ENCODE results near the gene SUOX. TPM values are rescaled to one million over a fixed set of nuclear protein-coding genes. Genes with fewer than 3 reads are reported as not detected.

The SUOX gene
- polyA plus RNA-seq, 1 of the 3 experiments (the other 2 are of a cell fraction), result 23.2 TPM

DNA sequence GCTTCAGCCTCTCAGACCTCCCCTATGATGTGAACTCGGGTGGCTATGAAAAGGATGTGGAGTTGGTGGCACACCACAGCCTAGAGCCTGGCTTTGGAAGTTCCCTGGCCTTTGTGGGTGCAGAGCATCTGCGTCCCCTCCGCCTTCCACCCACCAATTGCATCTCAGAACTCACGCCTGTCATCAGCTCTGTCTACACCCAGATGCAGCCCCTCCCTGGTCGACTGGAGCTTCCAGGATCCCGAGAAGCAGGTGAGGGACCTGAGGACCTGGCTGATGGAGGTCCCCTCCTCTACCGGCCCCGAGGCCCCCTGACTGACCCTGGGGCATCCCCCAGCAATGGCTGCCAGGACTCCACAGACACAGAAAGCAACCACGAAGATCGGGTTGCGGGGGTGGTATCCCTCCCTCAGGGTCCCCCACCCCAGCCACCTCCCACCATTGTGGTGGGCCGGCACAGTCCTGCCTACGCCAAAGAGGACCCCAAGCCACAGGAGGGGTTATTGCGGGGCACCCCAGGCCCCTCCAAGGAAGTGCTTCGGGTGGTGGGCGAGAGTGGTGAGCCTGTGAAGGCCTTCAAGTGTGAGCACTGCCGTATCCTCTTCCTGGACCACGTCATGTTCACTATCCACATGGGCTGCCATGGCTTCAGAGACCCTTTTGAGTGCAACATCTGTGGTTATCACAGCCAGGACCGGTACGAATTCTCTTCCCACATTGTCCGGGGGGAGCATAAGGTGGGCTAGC is 37.7 kb downstream of the SUOX start:
- POLR2A ChIA-PET, result no interaction called here

DNA sequence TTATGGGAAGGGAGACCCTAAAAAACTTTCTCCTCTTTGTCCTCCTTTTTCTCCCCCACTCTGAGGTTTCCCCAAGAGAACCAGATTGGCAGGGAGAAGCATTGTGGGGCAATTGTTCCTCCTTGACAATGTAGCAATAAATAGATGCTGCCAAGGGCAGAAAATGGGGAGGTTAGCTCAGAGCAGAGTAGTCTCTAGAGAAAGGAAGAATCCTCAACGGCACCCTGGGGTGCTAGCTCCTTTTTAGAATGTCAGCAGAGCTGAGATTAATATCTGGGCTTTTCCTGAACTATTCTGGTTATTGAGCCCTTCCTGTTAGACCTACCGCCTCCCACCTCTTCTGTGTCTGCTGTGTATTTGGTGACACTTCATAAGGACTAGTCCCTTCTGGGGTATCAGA is 40.1 kb downstream of the SUOX start:
- H4K20me1 ChIP-seq (ENCODE audit: insufficient read depth), result no peaks in the 10 kb centered on the region
- H3K79me2 ChIP-seq (ENCODE audit: insufficient read depth), result peaks cover 3% of the 10 kb centered on the region
- H2AFZ ChIP-seq (ENCODE audit: low read depth), result no peak overlapping the region
- no peak overlapping the region for H3K4me3 ChIP-seq (ENCODE audit: low read depth in 2 of 2, low read length in 1 of 2)
- TF ChIP-seq, protein P1, sequence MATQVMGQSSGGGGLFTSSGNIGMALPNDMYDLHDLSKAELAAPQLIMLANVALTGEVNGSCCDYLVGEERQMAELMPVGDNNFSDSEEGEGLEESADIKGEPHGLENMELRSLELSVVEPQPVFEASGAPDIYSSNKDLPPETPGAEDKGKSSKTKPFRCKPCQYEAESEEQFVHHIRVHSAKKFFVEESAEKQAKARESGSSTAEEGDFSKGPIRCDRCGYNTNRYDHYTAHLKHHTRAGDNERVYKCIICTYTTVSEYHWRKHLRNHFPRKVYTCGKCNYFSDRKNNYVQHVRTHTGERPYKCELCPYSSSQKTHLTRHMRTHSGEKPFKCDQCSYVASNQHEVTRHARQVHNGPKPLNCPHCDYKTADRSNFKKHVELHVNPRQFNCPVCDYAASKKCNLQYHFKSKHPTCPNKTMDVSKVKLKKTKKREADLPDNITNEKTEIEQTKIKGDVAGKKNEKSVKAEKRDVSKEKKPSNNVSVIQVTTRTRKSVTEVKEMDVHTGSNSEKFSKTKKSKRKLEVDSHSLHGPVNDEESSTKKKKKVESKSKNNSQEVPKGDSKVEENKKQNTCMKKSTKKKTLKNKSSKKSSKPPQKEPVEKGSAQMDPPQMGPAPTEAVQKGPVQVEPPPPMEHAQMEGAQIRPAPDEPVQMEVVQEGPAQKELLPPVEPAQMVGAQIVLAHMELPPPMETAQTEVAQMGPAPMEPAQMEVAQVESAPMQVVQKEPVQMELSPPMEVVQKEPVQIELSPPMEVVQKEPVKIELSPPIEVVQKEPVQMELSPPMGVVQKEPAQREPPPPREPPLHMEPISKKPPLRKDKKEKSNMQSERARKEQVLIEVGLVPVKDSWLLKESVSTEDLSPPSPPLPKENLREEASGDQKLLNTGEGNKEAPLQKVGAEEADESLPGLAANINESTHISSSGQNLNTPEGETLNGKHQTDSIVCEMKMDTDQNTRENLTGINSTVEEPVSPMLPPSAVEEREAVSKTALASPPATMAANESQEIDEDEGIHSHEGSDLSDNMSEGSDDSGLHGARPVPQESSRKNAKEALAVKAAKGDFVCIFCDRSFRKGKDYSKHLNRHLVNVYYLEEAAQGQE (IDR thresholded peaks at IDR 0.05; ENCODE audit: low read depth, low read length), result no peak
- TF ChIP-seq GABPA (IDR thresholded peaks at IDR 0.05; ENCODE audit: low read depth), result no peak
- TF ChIP-seq, protein P2, sequence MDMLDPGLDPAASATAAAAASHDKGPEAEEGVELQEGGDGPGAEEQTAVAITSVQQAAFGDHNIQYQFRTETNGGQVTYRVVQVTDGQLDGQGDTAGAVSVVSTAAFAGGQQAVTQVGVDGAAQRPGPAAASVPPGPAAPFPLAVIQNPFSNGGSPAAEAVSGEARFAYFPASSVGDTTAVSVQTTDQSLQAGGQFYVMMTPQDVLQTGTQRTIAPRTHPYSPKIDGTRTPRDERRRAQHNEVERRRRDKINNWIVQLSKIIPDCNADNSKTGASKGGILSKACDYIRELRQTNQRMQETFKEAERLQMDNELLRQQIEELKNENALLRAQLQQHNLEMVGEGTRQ (IDR thresholded peaks at IDR 0.05; ENCODE audit: borderline replicate concordance, low read depth, low read length), result no peak
- TF ChIP-seq, protein P3, sequence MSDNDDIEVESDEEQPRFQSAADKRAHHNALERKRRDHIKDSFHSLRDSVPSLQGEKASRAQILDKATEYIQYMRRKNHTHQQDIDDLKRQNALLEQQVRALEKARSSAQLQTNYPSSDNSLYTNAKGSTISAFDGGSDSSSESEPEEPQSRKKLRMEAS (IDR thresholded peaks at IDR 0.05; ENCODE audit: low read depth), result no peak
- TF ChIP-seq TAF1 (IDR thresholded peaks at IDR 0.05; ENCODE audit: borderline replicate concordance, low read depth, low read length), result no peak
- TF ChIP-seq, protein P4, sequence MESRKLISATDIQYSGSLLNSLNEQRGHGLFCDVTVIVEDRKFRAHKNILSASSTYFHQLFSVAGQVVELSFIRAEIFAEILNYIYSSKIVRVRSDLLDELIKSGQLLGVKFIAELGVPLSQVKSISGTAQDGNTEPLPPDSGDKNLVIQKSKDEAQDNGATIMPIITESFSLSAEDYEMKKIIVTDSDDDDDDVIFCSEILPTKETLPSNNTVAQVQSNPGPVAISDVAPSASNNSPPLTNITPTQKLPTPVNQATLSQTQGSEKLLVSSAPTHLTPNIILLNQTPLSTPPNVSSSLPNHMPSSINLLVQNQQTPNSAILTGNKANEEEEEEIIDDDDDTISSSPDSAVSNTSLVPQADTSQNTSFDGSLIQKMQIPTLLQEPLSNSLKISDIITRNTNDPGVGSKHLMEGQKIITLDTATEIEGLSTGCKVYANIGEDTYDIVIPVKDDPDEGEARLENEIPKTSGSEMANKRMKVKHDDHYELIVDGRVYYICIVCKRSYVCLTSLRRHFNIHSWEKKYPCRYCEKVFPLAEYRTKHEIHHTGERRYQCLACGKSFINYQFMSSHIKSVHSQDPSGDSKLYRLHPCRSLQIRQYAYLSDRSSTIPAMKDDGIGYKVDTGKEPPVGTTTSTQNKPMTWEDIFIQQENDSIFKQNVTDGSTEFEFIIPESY (IDR thresholded peaks at IDR 0.05; ENCODE audit: borderline replicate concordance, low read depth), result no peak
- TF ChIP-seq ELF1 (IDR thresholded peaks at IDR 0.05), result no peak
- TF ChIP-seq FOXM1 (IDR thresholded peaks at IDR 0.05; ENCODE audit: low read depth), result no peak
- no peak for TF ChIP-seq CHD2 (IDR thresholded peaks at IDR 0.05; ENCODE audit: low read length, partially characterized antibody)
- no peak for TF ChIP-seq YY1 (IDR thresholded peaks at IDR 0.05; ENCODE audit: low read depth)
- H3K36me3 ChIP-seq (replicated peaks in 1 of 2; ENCODE audit: control insufficient read depth in 1 of 2, insufficient read depth in 2 of 2, low read length in 1 of 2), result peaks cover 4 to 27% of the 10 kb centered on the region in 2 experiments
- H3K27ac ChIP-seq (ENCODE audit: low read depth in 2 of 2, low read length in 1 of 2), result no peak overlapping the region
- no peaks in the 10 kb centered on the region for H3K27me3 ChIP-seq (ENCODE audit: insufficient read depth)
- 94% methylated on average over 2 of the region's 2 CpGs for WGBS (ENCODE audit: low lambda C conversion rate)
- H3K9ac ChIP-seq, result no peak overlapping the region
- peaks cover 0 to 6% of the 10 kb centered on the region in 2 experiments; a peak in 2 of 4 replicates for H3K4me1 ChIP-seq (ENCODE audit: control insufficient read depth in 1 of 2, insufficient read depth in 2 of 2, low read depth in 1 of 2, low read length in 1 of 2)
- H3K9me3 ChIP-seq, result no peaks in the 10 kb centered on the region
- H3K9me2 ChIP-seq, result no peaks in the 10 kb centered on the region
- POLR2A ChIA-PET, result no interaction called here
- DNase-seq, result no peak
- H3K4me2 ChIP-seq, result no peak overlapping the region
- CTCF ChIA-PET, result interaction anchor here (5.1 kb wide), 1 partner anchor 41 kb away, joined by 46 read pairs; the partner anchor contains the start of gene SUOX
- H3F3A ChIP-seq (replicated peaks; ENCODE audit: insufficient read depth), result peaks cover 6% of the 10 kb centered on the region

More for the DNA sequence above, 37.7 kb downstream of the SUOX start:
- CTCF ChIA-PET, result interaction anchor here (1.6 to 2.5 kb wide), 2 partner anchors 39 to 296 kb away, joined by 3 to 9 read pairs; partner anchors contain the start of gene SUOX
- no peak for DNase-seq
- no peaks in the 10 kb centered on the region for H3K9me3 ChIP-seq
- 81% methylated on average over 14 of the region's 21 CpGs for WGBS (ENCODE audit: low lambda C conversion rate)
- no peak overlapping the region for H2AFZ ChIP-seq (ENCODE audit: low read depth)
- no peaks in the 10 kb centered on the region for H3K27me3 ChIP-seq (ENCODE audit: insufficient read depth)
- no peak overlapping the region for H3K4me2 ChIP-seq
- H3K4me3 ChIP-seq (ENCODE audit: low read depth in 2 of 2, low read length in 1 of 2), result no peak overlapping the region
- TF ChIP-seq SIN3A (IDR thresholded peaks at IDR 0.05; ENCODE audit: borderline replicate concordance, low read depth, low read length) (no peak), GABPA (IDR thresholded peaks at IDR 0.05; ENCODE audit: low read depth) (no peak)
- TF ChIP-seq, protein P1 (IDR thresholded peaks at IDR 0.05; ENCODE audit: low read depth, low read length), result no peak
- H3K4me1 ChIP-seq (ENCODE audit: control insufficient read depth in 1 of 2, insufficient read depth in 2 of 2, low read depth in 1 of 2, low read length in 1 of 2), result no peaks in the 10 kb centered on the region; a peak in 1 of 4 replicates
- no peaks in the 10 kb centered on the region for H3K9me2 ChIP-seq
- no peak overlapping the region for H3K27ac ChIP-seq (ENCODE audit: low read depth in 2 of 2, low read length in 1 of 2)
- peaks cover 8 to 30% of the 10 kb centered on the region in 2 experiments for H3K36me3 ChIP-seq (replicated peaks in 1 of 2; ENCODE audit: control insufficient read depth in 1 of 2, insufficient read depth in 2 of 2, low read length in 1 of 2)
- no peaks in the 10 kb centered on the region for H3K79me2 ChIP-seq (ENCODE audit: insufficient read depth)
- H3K9ac ChIP-seq, result no peak overlapping the region
- peaks cover 3% of the 10 kb centered on the region for H3F3A ChIP-seq (replicated peaks; ENCODE audit: insufficient read depth)
- no peaks in the 10 kb centered on the region for H4K20me1 ChIP-seq (ENCODE audit: insufficient read depth)

Data from SK-N-SH (cell line).